Measurements from ENCODE around the gene DOC2A. TPM values are rescaled to one million over a fixed set of nuclear protein-coding genes. Genes with fewer than 3 reads are reported as not detected.
"Not testable (repeated sequence)": the region's sequence is repeated elsewhere in the genome, so short reads cannot be mapped to it uniquely, and the experiment has no call there.

DOC2A gene
- total RNA-seq, 1 donor from 2014 or later, result 0.48 TPM

GRCh38 chr16:29973384-29974246 is 37.2 kb downstream of the DOC2A start, which contains the start of gene TAOK2:
TSS of gene TAOK2 (plus strand) at chr16:29973868. CDS start at chr16:29977773, 3,905 bp downstream.
- peak; percentile 100 for DNase-seq (ENCODE audit: low spot score)

- DNase-seq (ENCODE audit: low spot score), result no peak
Observed at GRCh38 chr16:29972992-29973383, 37.8 kb downstream of the DOC2A start.

- no peak for DNase-seq (ENCODE audit: low spot score)
Observed at GRCh38 chr16:29972500-29972899, 38.3 kb downstream of the DOC2A start.

GRCh38 chr16:29971304-29971703 is 39.5 kb downstream of the DOC2A start:
- no peak for DNase-seq (ENCODE audit: low spot score)

- DNase-seq (ENCODE audit: low spot score), result no peak
Observed at GRCh38 chr16:29968205-29968604, 42.6 kb downstream of the DOC2A start.

GRCh38 chr16:29963021-29963743 is 47.6 kb downstream of the DOC2A start:
- no peak for DNase-seq (ENCODE audit: low spot score)

GRCh38 chr16:29962344-29962994 is 48.4 kb downstream of the DOC2A start:
- peak; percentile 65 for DNase-seq (ENCODE audit: low spot score)

- DNase-seq (ENCODE audit: low spot score), result peak; percentile 96
Observed at GRCh38 chr16:29961479-29962343, 49.1 kb downstream of the DOC2A start, which contains the start of gene TMEM219. TSS of gene TMEM219 (plus strand) at chr16:29962079. CDS start at chr16:29963144, 1,065 bp downstream.

- no peak for DNase-seq (ENCODE audit: low spot score)
Observed at GRCh38 chr16:29961127-29961478, 49.7 kb downstream of the DOC2A start.

GRCh38 chr16:29959821-29960220 is 51.0 kb downstream of the DOC2A start:
- DNase-seq (ENCODE audit: low spot score), result not testable (repeated sequence)

- no peak for DNase-seq (ENCODE audit: low spot score)
Observed at GRCh38 chr16:29959293-29959692, 51.5 kb downstream of the DOC2A start.

- DNase-seq (ENCODE audit: low spot score), result no peak
Observed at GRCh38 chr16:29958756-29959155, 52.1 kb downstream of the DOC2A start.

Other genes with a start within 250 kb of the DOC2A start
- gene ZG16, start 232.8 kb downstream of the DOC2A start, total RNA-seq (ENCODE audit: insufficient read depth, low replicate concordance), result 2.2 TPM
- 25.0 TPM for gene KIF22, start 220.3 kb downstream of the DOC2A start, total RNA-seq (ENCODE audit: insufficient read depth, low replicate concordance)
- gene MAZ, start 204.5 kb downstream of the DOC2A start, total RNA-seq (ENCODE audit: insufficient read depth, low replicate concordance), result 103 TPM
- 7.9 TPM for gene PRRT2, start 198.8 kb downstream of the DOC2A start, total RNA-seq (ENCODE audit: insufficient read depth, low replicate concordance)
- gene PAGR1, start 194.9 kb downstream of the DOC2A start, total RNA-seq (ENCODE audit: insufficient read depth, low replicate concordance), result 13.7 TPM
- 91.7 TPM for gene MVP, start 190.6 kb downstream of the DOC2A start, total RNA-seq (ENCODE audit: insufficient read depth, low replicate concordance)
- gene CDIPT, start 147.8 kb downstream of the DOC2A start, total RNA-seq (ENCODE audit: insufficient read depth, low replicate concordance), result 68.1 TPM
- gene SEZ6L2, start 111.5 kb downstream of the DOC2A start, total RNA-seq (ENCODE audit: insufficient read depth, low replicate concordance), result 12.5 TPM
- not detected for gene ASPHD1, start 110.5 kb downstream of the DOC2A start, total RNA-seq (ENCODE audit: insufficient read depth, low replicate concordance)
- 9.4 TPM for gene KCTD13, start 84.8 kb downstream of the DOC2A start, total RNA-seq (ENCODE audit: insufficient read depth, low replicate concordance)
- 26.7 TPM for gene TMEM219, start 48.9 kb downstream of the DOC2A start, total RNA-seq (ENCODE audit: insufficient read depth, low replicate concordance)
- gene TAOK2, start 37.2 kb downstream of the DOC2A start, total RNA-seq (ENCODE audit: insufficient read depth, low replicate concordance), result 31.8 TPM
- 1.4 TPM for gene HIRIP3, start 15.4 kb downstream of the DOC2A start, total RNA-seq (ENCODE audit: insufficient read depth, low replicate concordance)
- gene INO80E, start 14.8 kb downstream of the DOC2A start, total RNA-seq (ENCODE audit: insufficient read depth, low replicate concordance), result 8.9 TPM
- gene C16orf92, start 12.2 kb upstream of the DOC2A start, total RNA-seq (ENCODE audit: insufficient read depth, low replicate concordance), result 8.9 TPM
- not detected for gene TLCD3B, start 20.2 kb upstream of the DOC2A start, total RNA-seq (ENCODE audit: insufficient read depth, low replicate concordance)
- gene ALDOA, start 54.7 kb upstream of the DOC2A start, total RNA-seq (ENCODE audit: insufficient read depth, low replicate concordance), result 321 TPM
- 46.5 TPM for gene PPP4C, start 65.0 kb upstream of the DOC2A start, total RNA-seq (ENCODE audit: insufficient read depth, low replicate concordance)
- gene TBX6, start 80.9 kb upstream of the DOC2A start, total RNA-seq (ENCODE audit: insufficient read depth, low replicate concordance), result 0.48 TPM
- gene YPEL3, start 85.2 kb upstream of the DOC2A start, total RNA-seq (ENCODE audit: insufficient read depth, low replicate concordance), result 23.6 TPM
- gene GDPD3, start 102.5 kb upstream of the DOC2A start, total RNA-seq (ENCODE audit: insufficient read depth, low replicate concordance), result not detected
- 23.8 TPM for gene MAPK3, start 112.2 kb upstream of the DOC2A start, total RNA-seq (ENCODE audit: insufficient read depth, low replicate concordance)
- gene CORO1A, start 172.6 kb upstream of the DOC2A start, total RNA-seq (ENCODE audit: insufficient read depth, low replicate concordance), result 22.9 TPM
- 110 TPM for gene BOLA2B, start 182.6 kb upstream of the DOC2A start, total RNA-seq (ENCODE audit: insufficient read depth, low replicate concordance)
- gene SLX1A, start 182.8 kb upstream of the DOC2A start, total RNA-seq (ENCODE audit: insufficient read depth, low replicate concordance), result 10.8 TPM
- 5.1 TPM for gene SULT1A3, start 188.2 kb upstream of the DOC2A start, total RNA-seq (ENCODE audit: insufficient read depth, low replicate concordance)
- 0.24 TPM for gene NPIPB13, start 237.5 kb upstream of the DOC2A start, total RNA-seq (ENCODE audit: insufficient read depth, low replicate concordance)